ENCODE measurements around the gene INSR.
"Not testable (repeated sequence)": the region's sequence is repeated elsewhere in the genome, so short reads cannot be mapped to it uniquely, and the experiment has no call there.

Gene INSR

DNA sequence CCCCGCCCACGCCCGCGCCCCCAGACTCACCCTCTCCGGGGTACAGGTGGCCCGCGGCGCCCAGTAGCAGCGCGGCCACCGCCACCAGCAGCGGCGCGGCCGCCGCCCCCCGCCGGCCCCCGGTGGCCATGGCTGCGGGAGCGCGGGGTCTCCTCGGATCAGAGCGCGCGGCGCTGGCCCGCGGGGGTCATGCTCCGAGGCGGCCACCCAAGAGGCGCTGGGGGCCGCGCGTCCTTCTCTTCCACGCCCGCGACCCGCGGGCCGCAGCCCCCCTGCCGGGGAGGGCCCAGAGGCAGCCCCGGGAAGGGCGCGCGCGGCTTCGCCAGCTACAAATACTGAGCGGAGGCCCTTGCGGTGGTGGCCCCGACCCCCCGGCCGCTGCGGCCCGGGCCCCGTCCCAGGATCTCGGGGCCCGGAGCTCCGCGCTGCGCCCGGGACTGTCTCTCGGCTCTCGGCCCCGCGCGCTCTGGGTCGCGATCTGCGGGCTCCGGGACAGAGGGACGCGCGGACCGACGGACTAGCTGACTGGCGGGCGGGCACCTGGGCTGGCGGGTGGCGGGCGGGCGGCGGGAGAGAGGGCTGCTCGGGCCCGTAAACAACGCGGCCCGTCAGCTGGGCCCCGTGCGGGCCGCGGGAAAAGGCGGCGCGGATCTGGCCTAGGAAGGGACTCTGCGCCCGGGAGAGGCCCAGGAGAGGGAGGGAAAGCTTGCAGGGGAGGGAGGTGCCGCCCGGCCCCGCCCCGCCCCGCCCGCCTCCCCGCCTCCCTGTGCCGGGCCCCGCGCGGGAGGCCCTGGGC is at the start of gene INSR:
Gene INSR, minus strand, starts transcription at position 653 of the 796 bp plus-strand sequence. Its CDS starts 523 bp downstream, at position 130.
- DNase-seq (ENCODE audit: low spot score): peak; percentile 98

DNA sequence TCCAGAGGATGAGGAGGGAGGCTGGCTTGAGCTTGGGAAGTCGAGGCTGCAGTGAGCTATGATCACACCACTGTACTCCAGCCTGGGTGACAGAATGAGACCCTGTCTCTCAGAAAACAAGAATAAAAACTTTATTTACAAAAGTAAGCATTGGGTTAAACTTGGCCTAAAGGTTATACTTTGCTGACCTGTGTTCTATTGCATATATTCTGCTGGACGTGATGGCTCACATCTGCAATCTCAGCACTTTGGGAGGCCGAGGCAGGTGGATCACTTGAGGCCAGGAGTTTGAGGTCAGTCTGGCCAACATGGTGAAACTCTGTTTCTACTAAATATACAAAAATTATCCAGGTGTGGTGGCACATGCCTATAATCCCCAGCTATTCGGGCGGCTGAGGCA is 47.9 kb upstream of the INSR start:
- no peak for DNase-seq (ENCODE audit: low spot score)

GRCh38 chr19:7340959-7341837 is 47.0 kb upstream of the INSR start:
- peak; percentile 76 for DNase-seq (ENCODE audit: low spot score)

GRCh38 chr19:7337380-7338194 is 43.4 kb upstream of the INSR start:
- no peak for DNase-seq (ENCODE audit: low spot score)

DNA sequence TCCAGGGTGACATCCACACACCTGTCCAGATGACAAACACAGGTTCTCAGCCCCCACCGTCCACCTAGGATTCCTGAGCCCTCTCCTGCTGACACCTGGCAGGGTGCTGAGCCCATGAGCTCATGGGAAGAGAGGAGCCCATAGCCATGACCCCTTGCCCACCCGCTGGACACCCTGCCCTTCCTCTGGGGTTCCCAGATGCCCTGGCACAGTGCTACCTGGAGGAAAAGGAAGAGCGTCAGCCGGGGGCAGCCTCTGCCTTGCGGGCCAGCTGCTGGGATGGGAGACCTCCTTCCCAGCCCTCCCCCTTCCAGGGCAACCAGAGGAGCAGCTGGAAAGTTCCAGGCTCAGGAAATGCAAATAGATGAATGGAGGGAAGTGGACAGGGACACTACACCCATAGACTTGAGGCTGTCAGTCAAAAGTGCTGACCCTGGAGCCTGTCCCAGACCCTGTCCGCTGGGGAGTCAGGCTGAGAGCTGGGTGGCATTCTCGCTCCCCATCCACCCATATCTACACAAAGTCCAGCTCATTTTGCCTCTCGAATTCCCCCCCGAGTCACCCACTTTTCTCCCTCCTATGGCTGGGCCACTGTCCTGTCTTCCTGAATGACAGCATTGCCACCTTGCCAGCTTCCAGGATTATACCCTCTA is 42.2 kb upstream of the INSR start:
- no peak for DNase-seq (ENCODE audit: low spot score)

GRCh38 chr19:7333198-7334118 is 39.2 kb upstream of the INSR start:
- no peak for DNase-seq (ENCODE audit: low spot score)

GRCh38 chr19:7331446-7331845 is 37.2 kb upstream of the INSR start:
- DNase-seq (ENCODE audit: low spot score): no peak

DNA sequence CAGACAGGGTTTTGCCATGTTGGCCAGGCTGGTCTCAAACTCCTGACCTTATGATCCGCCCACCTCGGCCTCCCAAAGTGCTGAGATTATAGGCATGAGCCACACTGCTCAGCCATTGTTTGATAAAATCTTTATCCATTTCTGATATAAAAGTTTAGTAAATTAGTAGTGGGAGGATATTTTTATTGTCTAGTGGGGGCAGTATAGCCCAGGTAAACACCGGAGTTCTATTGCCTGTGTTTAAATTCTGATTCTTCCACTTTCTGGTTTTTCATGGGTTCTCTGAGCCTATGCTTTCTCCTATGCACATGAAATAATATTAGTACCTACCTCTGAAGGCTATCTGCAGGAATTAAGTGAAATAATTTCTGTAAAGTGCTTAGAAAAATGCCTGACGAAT is 34.4 kb upstream of the INSR start:
- no peak for DNase-seq (ENCODE audit: low spot score)

GRCh38 chr19:7327802-7328201 is 33.6 kb upstream of the INSR start:
- DNase-seq (ENCODE audit: low spot score): no peak

- no peak for DNase-seq (ENCODE audit: low spot score)
Observed at GRCh38 chr19:7326105-7326877, 32.1 kb upstream of the INSR start.

- DNase-seq (ENCODE audit: low spot score): no peak
Observed at GRCh38 chr19:7318176-7318575, 24.0 kb upstream of the INSR start.

DNA sequence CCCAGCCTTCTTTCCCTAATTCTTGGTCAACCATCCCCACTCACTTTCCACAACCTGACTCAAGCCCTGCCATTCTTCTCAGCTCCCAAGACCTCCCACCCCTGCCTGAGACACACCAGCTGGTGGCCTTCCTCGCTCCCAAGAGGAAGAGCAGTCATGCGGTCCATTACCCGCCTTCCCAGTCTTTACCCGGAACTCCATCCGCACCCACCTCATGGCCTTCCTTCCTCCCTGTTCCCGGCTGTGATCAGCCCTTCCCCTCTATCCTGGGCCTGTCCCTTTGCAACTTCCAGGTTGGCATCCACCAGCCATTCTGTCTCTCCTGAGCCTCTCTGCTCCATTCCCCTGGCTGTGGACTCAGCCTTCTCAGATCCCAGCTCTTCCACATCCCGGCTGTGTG is 18.6 kb upstream of the INSR start:
- no peak for DNase-seq (ENCODE audit: low spot score)

GRCh38 chr19:7311911-7312310 is 17.7 kb upstream of the INSR start:
- no peak for DNase-seq (ENCODE audit: low spot score)

DNA sequence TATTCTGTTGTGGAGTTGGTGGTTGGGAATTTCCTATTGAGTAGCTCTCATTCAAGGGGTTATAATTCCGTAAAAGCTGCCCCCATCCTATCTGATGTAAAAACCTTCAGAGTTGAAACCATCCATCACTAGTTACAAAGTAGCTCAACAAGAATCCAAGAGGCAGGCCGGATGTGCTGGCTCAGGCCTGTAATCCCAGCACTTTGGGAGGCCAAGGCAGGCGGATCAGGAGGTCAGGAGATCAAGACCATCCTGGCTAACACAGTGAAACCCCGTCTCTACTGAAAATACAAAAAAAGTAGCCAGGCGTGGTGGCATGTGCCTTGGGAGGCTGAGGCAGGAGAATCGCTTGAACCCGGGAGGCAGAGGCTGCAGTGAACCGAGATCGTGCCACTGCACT is 14.1 kb upstream of the INSR start:
- DNase-seq (ENCODE audit: low spot score): not testable (repeated sequence)

DNA sequence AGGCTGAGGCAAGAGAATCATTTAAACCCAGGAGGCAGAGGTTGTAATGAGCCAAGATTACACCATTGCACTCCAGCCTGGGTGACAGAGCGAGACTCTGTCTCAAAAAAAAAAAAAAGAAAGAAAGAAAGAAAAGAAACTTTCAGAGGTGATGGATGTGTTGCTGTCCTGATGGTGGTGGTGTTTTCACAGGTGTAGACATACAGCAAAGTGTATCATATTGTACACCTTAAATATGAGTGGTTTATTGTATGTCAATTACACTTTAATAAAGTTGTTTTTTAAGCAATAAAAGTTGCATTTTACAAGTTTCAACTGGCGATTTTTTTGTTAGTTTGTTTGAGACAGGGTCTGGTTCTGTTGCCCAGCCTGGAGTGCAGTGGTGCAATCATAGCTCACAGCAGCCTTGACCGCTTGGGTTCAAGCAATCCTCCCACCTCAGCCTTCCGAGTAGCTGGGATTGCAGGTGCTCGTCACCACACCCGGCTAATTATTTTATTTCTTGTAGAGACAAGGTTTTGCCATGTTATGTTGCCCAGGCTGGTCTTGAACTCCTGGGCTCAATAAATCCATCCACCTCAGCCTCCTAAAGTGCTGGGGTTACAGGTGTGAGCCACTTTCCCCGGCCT is 13.5 kb upstream of the INSR start:
- no peak for DNase-seq (ENCODE audit: low spot score)

- DNase-seq (ENCODE audit: low spot score): no peak
Observed at GRCh38 chr19:7304200-7304599, 10.0 kb upstream of the INSR start.

DNA sequence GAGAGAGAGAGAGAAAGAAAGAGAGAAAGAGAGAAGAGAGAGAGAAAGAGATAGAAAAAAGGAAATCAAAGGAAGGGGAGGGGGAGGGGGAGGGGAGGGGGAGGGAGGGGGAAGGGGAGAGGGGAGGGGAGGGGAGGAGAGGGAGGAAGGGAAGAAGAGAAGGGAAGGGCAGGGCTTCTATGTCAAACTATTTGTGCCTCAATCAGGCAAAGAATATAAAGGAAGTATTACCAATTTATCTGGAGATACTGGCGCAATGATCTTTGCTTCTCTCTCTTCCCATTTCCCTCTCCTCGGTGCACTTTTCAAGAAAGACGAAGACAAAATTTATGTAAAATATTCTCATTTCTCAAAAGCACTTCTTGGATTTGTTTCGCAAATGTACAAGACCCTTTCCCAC is 9.3 kb upstream of the INSR start:
- no peak for DNase-seq (ENCODE audit: low spot score)

DNA sequence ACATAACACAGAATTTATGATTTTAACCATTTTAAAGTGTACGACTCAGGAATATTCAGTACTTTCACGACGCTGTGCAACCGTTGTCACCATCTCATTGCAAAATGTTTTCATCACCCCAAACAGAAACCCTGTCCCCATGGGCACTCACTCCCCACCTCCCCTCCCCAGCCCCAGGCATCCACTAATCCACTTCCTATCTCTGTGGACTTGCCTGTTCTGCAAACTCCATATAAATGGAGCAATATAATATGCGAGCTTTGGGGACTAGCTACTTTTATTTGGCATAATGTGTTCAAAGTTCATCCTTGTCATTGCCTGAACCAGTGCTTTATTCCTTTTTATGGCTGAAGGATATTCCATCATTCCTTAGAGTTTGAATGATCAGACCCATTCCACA is 7.3 kb upstream of the INSR start:
- DNase-seq (ENCODE audit: low spot score): no peak

GRCh38 chr19:7297742-7298141 is 3.5 kb upstream of the INSR start:
- DNase-seq (ENCODE audit: low spot score): no peak
